Measurements from ENCODE around the gene MICAL3.

GRCh38 chr22:17965538-17966402 is 58.6 kb downstream of the MICAL3 start:
- no peak for TF ChIP-seq CTCF (IDR thresholded peaks at IDR 0.05; ENCODE audit: low read length)
- no peak for TF ChIP-seq EZH2 (IDR thresholded peaks at IDR 0.05; ENCODE audit: borderline replicate concordance, low read length)
